HFFc6 (cell line): Measurements from ENCODE around the gene SARS1. TPM values are rescaled to one million over a fixed set of nuclear protein-coding genes. Genes with fewer than 3 reads are reported as not detected.

Experiments
- DNase-seq: peaks from one replicate; pipeline ENCODE4 v3.0.0-alpha.2; 2018
- H3K27ac Mint-ChIP-seq: 2 replicates; pipeline ENCODE4 v1.8.0; 2020; ENCODE audit warnings: mild to moderate bottlenecking, mixed read lengths
- H3K27me3 Mint-ChIP-seq: 2 replicates; pipeline ENCODE4 v1.8.0; 2021; ENCODE audit warnings: mild to moderate bottlenecking, moderate library complexity, mixed read lengths; ENCODE audit not compliant: insufficient read depth
- H3K36me3 Mint-ChIP-seq: 2 replicates; pipeline ENCODE4 v1.8.0; 2021; ENCODE audit warnings: low read depth, mixed read lengths
- H3K4me1 Mint-ChIP-seq: 2 replicates; pipeline ENCODE4 v1.8.0; 2020; ENCODE audit warnings: low read depth, mixed read lengths
- H3K4me3 Mint-ChIP-seq: 2 replicates; pipeline ENCODE4 v1.8.0; 2020; ENCODE audit warnings: mild to moderate bottlenecking, moderate library complexity, mixed read lengths
- H3K9me3 Mint-ChIP-seq: 2 replicates; pipeline ENCODE4 v1.8.0; 2020; ENCODE audit warnings: mild to moderate bottlenecking, mixed read lengths
- total RNA-seq, 6 experiments: library from RNA; stranded (reverse); fragmentation: NEBNext Ultra II Directional; extraction: Animal tissue kit (Norgen Biotek cat#: 25700); gene quantifications; 2 replicates in 1 of 6; 3 replicates in 5 of 6; pipeline ENCODE4 v1.2.3, GENCODE V29; 2021
- TF ChIP-seq, protein P1 (sequence below): fragments of 200-600 bp; sonication (generic); IDR thresholded peaks from 2 replicates; pipeline ENCODE4 v1.5.0; 2021; ENCODE audit warnings: antibody characterized with exemption, mild to moderate bottlenecking

The SARS1 gene
- total RNA-seq, 6 experiments from 2014 or later: 165 to 194 (median 176) TPM

DNA sequence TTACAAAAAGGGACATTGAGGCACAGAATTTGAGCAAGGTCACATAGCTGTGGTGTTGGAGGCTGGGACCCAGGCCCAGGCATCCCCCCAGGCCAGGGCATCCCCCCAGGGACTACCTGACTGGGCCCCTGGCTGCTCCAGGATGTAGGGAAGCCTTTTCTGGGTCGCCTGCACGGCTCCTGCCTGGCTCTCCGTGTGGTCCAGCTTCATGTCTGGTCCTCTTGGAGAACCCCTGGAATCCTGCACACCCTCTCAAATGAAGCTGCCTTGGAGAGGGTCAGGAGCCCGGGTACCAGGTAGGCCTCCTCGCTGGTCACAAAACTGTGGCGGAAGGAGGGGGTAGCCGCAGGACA, 34.7 kb downstream of the SARS1 start:
- H3K4me3 Mint-ChIP-seq: no peak overlapping the region

GRCh38 chr1:109248797-109249629, 35.3 kb downstream of the SARS1 start, which contains the start of gene CELSR2:
CELSR2 (plus strand) TSS chr1:109249539; CDS start chr1:109250080, 541 bp downstream.
- DNase-seq: no peak
- Mint-ChIP-seq H3K27ac (no peak within 1 kb of the TSS), H3K4me1 (0 out of 2 replicates have a peak, but pooled peaks cover 9% of the 10 kb centered on the region), H3K27me3 (no peaks in the 10 kb centered on the region; the same call in 1 of the 2 replicates), H3K9me3 (no peaks in the 10 kb centered on the region), H3K4me3 (peak within 1 kb of the TSS; percentile 75), H3K36me3 (no peaks in the 10 kb centered on the region)
- TF ChIP-seq, protein P1, sequence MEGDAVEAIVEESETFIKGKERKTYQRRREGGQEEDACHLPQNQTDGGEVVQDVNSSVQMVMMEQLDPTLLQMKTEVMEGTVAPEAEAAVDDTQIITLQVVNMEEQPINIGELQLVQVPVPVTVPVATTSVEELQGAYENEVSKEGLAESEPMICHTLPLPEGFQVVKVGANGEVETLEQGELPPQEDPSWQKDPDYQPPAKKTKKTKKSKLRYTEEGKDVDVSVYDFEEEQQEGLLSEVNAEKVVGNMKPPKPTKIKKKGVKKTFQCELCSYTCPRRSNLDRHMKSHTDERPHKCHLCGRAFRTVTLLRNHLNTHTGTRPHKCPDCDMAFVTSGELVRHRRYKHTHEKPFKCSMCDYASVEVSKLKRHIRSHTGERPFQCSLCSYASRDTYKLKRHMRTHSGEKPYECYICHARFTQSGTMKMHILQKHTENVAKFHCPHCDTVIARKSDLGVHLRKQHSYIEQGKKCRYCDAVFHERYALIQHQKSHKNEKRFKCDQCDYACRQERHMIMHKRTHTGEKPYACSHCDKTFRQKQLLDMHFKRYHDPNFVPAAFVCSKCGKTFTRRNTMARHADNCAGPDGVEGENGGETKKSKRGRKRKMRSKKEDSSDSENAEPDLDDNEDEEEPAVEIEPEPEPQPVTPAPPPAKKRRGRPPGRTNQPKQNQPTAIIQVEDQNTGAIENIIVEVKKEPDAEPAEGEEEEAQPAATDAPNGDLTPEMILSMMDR: no peak

More for the DNA sequence above, 34.7 kb downstream of the SARS1 start:
- 0 out of 2 replicates have a peak, but pooled peaks cover 9% of the 10 kb centered on the region for H3K4me1 Mint-ChIP-seq
- no peaks in the 10 kb centered on the region; the same call in none of the 2 replicates for H3K27me3 Mint-ChIP-seq
- no peaks in the 10 kb centered on the region for H3K9me3 Mint-ChIP-seq
- DNase-seq: no peak
- no peaks in the 10 kb centered on the region for H3K36me3 Mint-ChIP-seq
- H3K27ac Mint-ChIP-seq: no peak overlapping the region
- TF ChIP-seq, protein P1: no peak

DNA sequence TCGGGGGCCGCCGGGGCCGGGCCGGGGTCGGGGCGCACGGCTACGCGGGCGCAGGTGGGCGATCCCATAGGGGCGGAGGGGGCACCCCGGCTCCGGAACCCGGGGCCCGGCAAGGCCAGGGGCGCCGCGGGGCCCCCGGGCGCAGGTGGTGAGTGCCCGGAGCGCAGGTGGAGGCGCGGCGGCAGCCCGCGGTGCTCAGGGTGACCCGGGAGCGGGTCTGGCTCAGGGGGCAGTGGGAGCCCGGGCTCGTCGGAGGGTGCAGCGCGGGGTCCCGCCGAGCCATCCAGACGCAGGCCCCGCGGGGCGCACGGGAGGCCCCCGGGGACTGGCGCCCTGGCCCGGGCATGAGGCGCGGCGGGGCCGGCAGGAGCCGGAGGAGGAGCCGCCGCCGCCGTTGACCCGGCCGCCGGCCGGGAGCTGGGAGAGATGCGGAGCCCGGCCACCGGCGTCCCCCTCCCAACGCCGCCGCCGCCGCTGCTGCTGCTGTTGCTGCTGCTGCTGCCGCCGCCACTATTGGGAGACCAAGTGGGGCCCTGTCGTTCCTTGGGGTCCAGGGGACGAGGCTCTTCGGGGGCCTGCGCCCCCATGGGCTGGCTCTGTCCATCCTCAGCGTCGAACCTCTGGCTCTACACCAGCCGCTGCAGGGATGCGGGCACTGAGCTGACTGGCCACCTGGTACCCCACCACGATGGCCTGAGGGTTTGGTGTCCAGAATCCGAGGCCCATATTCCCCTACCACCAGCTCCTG, 36.1 kb downstream of the SARS1 start:
- TF ChIP-seq, protein P1: no peak
- no peaks in the 10 kb centered on the region for H3K9me3 Mint-ChIP-seq
- H3K27me3 Mint-ChIP-seq: no peaks in the 10 kb centered on the region; the same call in 1 of the 2 replicates
- H3K4me3 Mint-ChIP-seq: peak overlapping the region; percentile 64; the same call in 1 of the 2 replicates
- no peak for DNase-seq
- H3K4me1 Mint-ChIP-seq: 0 out of 2 replicates have a peak, but pooled peaks cover 9% of the 10 kb centered on the region
- no peaks in the 10 kb centered on the region for H3K36me3 Mint-ChIP-seq
- no peak overlapping the region for H3K27ac Mint-ChIP-seq

DNA sequence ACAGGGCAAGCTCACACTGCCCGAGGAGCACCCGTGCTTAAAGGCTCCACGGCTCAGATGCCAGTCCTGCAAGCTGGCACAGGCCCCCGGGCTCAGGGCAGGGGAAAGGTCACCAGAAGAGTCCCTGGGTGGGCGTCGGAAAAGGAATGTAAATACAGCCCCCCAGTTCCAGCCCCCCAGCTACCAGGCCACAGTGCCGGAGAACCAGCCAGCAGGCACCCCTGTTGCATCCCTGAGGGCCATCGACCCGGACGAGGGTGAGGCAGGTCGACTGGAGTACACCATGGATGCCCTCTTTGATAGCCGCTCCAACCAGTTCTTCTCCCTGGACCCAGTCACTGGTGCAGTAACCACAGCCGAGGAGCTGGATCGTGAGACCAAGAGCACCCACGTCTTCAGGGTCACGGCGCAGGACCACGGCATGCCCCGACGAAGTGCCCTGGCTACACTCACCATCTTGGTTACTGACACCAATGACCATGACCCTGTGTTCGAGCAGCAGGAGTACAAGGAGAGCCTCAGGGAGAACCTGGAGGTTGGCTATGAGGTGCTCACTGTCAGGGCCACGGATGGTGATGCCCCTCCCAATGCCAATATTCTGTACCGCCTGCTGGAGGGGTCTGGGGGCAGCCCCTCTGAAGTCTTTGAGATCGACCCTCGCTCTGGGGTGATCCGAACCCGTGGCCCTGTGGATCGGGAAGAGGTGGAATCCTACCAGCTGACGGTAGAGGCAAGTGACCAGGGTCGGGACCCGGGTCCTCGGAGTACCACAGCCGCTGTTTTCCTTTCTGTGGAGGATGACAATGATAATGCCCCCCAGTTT, 36.9 kb downstream of the SARS1 start:
- TF ChIP-seq, protein P1: no peak
- H3K36me3 Mint-ChIP-seq: no peaks in the 10 kb centered on the region
- H3K27me3 Mint-ChIP-seq: no peaks in the 10 kb centered on the region; the same call in 1 of the 2 replicates
- no peak overlapping the region for H3K27ac Mint-ChIP-seq
- peak overlapping the region; percentile 64; the same call in 1 of the 2 replicates for H3K4me3 Mint-ChIP-seq
- H3K9me3 Mint-ChIP-seq: no peaks in the 10 kb centered on the region
- DNase-seq: no peak
- H3K4me1 Mint-ChIP-seq: 0 out of 2 replicates have a peak, but pooled peaks cover 13% of the 10 kb centered on the region
